KMS-11 (cell line): Measurements from ENCODE around the gene PLP2.

Source experiments
- H2AFZ ChIP-seq: fragments of 200-600 bp; sonication (generic); 2 replicates; pipeline ENCODE4 v1.6.1; 2016; ENCODE audit warnings: antibody characterized with exemption, mixed run types, low read depth
- H3K27ac ChIP-seq: fragments of 200-600 bp; sonication (generic); 2 replicates; pipeline ENCODE4 v1.6.1; 2016; ENCODE audit warnings: mild to moderate bottlenecking, mixed run types
- H3K27me3 ChIP-seq: fragments of 200-600 bp; sonication (generic); 2 replicates; pipeline ENCODE4 v1.6.1; 2017; ENCODE audit warnings: mild to moderate bottlenecking, low read depth, mixed run types, moderate library complexity; ENCODE audit not compliant: insufficient read depth
- H3K36me3 ChIP-seq: fragments of 200-600 bp; sonication (generic); 2 replicates; pipeline ENCODE4 v1.6.1; 2017; ENCODE audit warnings: mild to moderate bottlenecking, mixed run types; ENCODE audit not compliant: insufficient read depth
- H3K4me1 ChIP-seq: fragments of 200-600 bp; sonication (generic); 2 replicates; pipeline ENCODE4 v1.6.1; 2016; ENCODE audit warnings: mild to moderate bottlenecking, low read depth, mixed run types; ENCODE audit not compliant: poor library complexity, severe bottlenecking
- H3K4me2 ChIP-seq: fragments of 200-600 bp; sonication (generic); 2 replicates; pipeline ENCODE4 v1.7.0; 2016; ENCODE audit warnings: mild to moderate bottlenecking, mixed run types
- H3K4me3 ChIP-seq: fragments of 200-600 bp; sonication (generic); IDR thresholded peaks from 2 replicates; pipeline ENCODE4 v1.6.1; 2017; ENCODE audit warnings: low read depth, low read length, mixed read lengths; ENCODE audit not compliant: insufficient read depth
- H3K79me2 ChIP-seq: fragments of 200-600 bp; sonication (generic); 2 replicates; pipeline ENCODE4 v1.6.1; 2016; ENCODE audit warnings: low read depth, mixed run types; ENCODE audit not compliant: insufficient read depth
- H3K9ac ChIP-seq: fragments of 200-600 bp; sonication (generic); 2 replicates; pipeline ENCODE4 v1.6.1; 2016; ENCODE audit warnings: mild to moderate bottlenecking, mixed run types
- H4K20me1 ChIP-seq: fragments of 200-600 bp; sonication (generic); 2 replicates; pipeline ENCODE4 v1.6.1; 2016; ENCODE audit warnings: mild to moderate bottlenecking, mixed run types; ENCODE audit not compliant: insufficient read depth
- CTCF ChIP-seq: fragments of 200-600 bp; sonication (generic); conservative IDR thresholded peaks from 2 replicates; pipeline ENCODE4 v1.6.1; 2017; ENCODE audit warnings: low read depth, mild to moderate bottlenecking, antibody characterized with exemption, low read length, moderate library complexity, mixed read lengths

Gene PLP2

DNA sequence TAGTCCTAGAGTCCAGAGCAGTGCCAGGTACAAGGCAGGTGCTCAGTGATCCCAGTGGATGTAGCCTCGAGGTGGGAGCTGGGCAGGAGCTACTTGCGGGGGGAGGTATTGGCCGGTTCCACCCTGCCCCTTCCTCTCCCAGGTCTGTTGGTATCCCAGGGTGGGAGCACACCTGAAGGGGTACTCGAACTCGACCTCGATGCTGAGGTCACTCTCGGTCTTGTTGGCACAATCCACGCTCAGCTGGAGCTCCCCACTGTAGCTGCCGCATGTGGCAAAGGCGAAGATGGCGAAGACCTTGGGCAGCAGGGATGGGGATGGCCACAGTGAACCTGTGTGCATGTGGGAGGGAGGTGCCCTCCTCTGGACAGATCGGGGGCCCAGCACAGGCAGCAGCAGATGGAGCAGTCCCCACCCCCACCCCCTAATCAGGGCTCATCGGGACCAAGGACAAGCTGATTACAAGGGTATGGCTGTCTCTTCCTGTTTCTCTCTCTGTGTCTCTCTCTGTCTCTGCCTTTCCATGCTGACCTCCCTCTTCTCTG is 25.9 kb downstream of the PLP2 start:
- Histone ChIP-seq H3K36me3 (no peaks in the 10 kb centered on the region), H3K79me2 (no peaks in the 10 kb centered on the region), H3K4me2 (no peak overlapping the region), H3K4me3 (no peak overlapping the region), H3K27me3 (peaks cover 5% of the 10 kb centered on the region; the same call in 1 of the 2 replicates), H2AFZ (no peak overlapping the region), H3K27ac (no peak overlapping the region), H4K20me1 (no peaks in the 10 kb centered on the region), H3K9ac (no peak overlapping the region), H3K4me1 (peaks cover under 1% of the 10 kb centered on the region)
- no peak for TF ChIP-seq CTCF

- no peak overlapping the region for H3K4me2 ChIP-seq
- H3K36me3 ChIP-seq = no peaks in the 10 kb centered on the region
- no peak overlapping the region for H3K9ac ChIP-seq
Measured at GRCh38 chrX:49198540-49199314, 27.0 kb downstream of the PLP2 start.

DNA sequence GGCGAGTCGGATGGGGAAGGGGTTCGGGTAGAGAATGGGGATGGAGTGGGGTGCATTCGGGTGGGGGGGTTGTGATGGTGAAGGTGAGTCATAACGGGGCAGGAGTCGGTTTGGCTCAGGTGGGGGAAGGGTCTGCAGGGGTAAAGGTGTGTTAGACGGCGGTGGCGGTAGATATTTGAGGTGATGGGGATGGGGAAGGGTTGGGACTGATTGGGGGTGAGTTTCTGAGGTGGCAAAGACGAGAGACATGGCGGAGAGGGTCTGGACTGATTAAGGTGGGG is 27.6 kb downstream of the PLP2 start:
- Histone ChIP-seq H2AFZ (no peak overlapping the region), H3K4me3 (no peak overlapping the region), H3K9ac (no peak overlapping the region), H3K36me3 (no peaks in the 10 kb centered on the region), H3K27ac (no peak overlapping the region), H4K20me1 (no peaks in the 10 kb centered on the region), H3K4me1 (no peaks in the 10 kb centered on the region), H3K4me2 (no peak overlapping the region), H3K79me2 (no peaks in the 10 kb centered on the region), H3K27me3 (peaks cover 5% of the 10 kb centered on the region; the same call in 1 of the 2 replicates)
- TF ChIP-seq CTCF = no peak

More at GRCh38 chrX:49198540-49199314, 27.0 kb downstream of the PLP2 start:
- no peaks in the 10 kb centered on the region for H3K4me1 ChIP-seq
- peaks cover 5% of the 10 kb centered on the region; the same call in 1 of the 2 replicates for H3K27me3 ChIP-seq
- no peaks in the 10 kb centered on the region for H3K79me2 ChIP-seq
- H3K4me3 ChIP-seq = no peak overlapping the region
- no peak overlapping the region for H2AFZ ChIP-seq
- no peak for TF ChIP-seq CTCF
- no peak overlapping the region for H3K27ac ChIP-seq
- H4K20me1 ChIP-seq = no peaks in the 10 kb centered on the region

- H2AFZ ChIP-seq = peak within 1 kb of the TSS; percentile 92
- no peaks in the 10 kb centered on the region for H3K36me3 ChIP-seq
- H3K27me3 ChIP-seq = peaks cover 5% of the 10 kb centered on the region; the same call in 1 of the 2 replicates
- peak within 1 kb of the TSS; percentile 57; the same call in 1 of the 2 replicates for H3K4me2 ChIP-seq
- no peak within 1 kb of the TSS for H3K27ac ChIP-seq
- H3K4me3 ChIP-seq = no peak within 1 kb of the TSS
- no peaks in the 10 kb centered on the region for H3K79me2 ChIP-seq
- no peaks in the 10 kb centered on the region for H3K4me1 ChIP-seq
- no peak for TF ChIP-seq CTCF
- no peak within 1 kb of the TSS for H3K9ac ChIP-seq
- H4K20me1 ChIP-seq = no peaks in the 10 kb centered on the region
Measured at GRCh38 chrX:49199906-49200771, 28.4 kb downstream of the PLP2 start, which contains the start of gene SYP. SYP (minus strand) TSS chrX:49200193; CDS start chrX:49200186, 7 bp downstream.
